Esophagus muscularis mucosa (tissue), 4 donors: Measurements from ENCODE around the gene ABHD8.

ENCODE experiments used
- CTCF ChIP-seq, 3 experiments: fragments of 200-600 bp in 2 of 3; fragments of 450-650 bp in 1 of 3; sonication (generic) in 2 of 3; IDR thresholded peaks; one replicate each; pipeline ENCODE4 v1.5.1; 2017 to 2019; ENCODE audit warnings: antibody characterized with exemption in 3 of 3, mild to moderate bottlenecking in 2 of 3, moderate library complexity in 1 of 3
- EP300 ChIP-seq: sonication (generic); formaldehyde crosslinking; IDR thresholded peaks from one replicate; pipeline ENCODE4 v1.6.1; 2017; ENCODE audit warnings: antibody characterized with exemption
- POLR2A ChIP-seq: fragments of 450-650 bp; IDR thresholded peaks from one replicate; pipeline ENCODE4 v1.6.1; 2017; ENCODE audit warnings: antibody characterized with exemption, moderate library complexity, mild to moderate bottlenecking, low read depth
- POLR2AphosphoS5 ChIP-seq, 2 donors: sonication (generic); formaldehyde crosslinking; IDR thresholded peaks; one replicate each; pipeline ENCODE4 v1.6.1; 2017; ENCODE audit warnings: antibody characterized with exemption in 2 of 2

- TF ChIP-seq POLR2A, result no peak
- TF ChIP-seq CTCF (IDR thresholded peaks at IDR 0.05), result peak in 1 of 3 experiments; percentile 26
- no peak for TF ChIP-seq EP300
- TF ChIP-seq POLR2AphosphoS5 (IDR thresholded peaks at IDR 0.05), result peak; percentile 60 to 86
These were observed 31.5 kb upstream of the ABHD8 start, which contains the start of gene ANO8 for GRCh38 chr19:17334414-17335409.
